Measurements from ENCODE around the gene HOXA7.
A peak's percentile ranks its signal among the peaks of the same experiment; 100 is the strongest.

HOXA7 gene

GRCh38 chr7:27182285-27182841 is 25.9 kb upstream of the HOXA7 start:
- ATAC-seq: no peak

DNA sequence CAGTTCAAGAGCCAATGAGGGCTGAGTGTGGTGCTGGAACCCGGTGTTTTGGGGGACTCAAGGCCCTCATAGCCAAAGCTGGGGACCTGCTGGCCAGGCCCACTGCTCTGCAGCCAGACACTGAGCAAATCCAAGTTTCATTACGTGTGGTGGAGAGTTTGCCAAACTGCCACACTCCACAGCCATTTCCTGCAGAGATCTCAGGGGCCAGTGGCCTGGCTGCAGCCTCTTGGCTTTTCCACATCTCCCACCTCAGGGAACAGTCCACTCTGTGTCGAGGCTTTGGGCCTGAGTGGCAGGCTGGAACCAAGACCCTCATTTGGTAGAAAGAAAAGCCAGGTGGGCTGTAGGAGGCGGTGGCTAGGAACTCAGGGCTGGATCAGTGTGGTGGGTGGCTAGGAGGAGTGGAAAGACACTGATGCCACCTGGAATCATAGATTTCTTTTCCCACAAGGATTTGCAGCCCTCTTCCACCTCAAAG is 25.4 kb upstream of the HOXA7 start:
- no peak for ATAC-seq

DNA sequence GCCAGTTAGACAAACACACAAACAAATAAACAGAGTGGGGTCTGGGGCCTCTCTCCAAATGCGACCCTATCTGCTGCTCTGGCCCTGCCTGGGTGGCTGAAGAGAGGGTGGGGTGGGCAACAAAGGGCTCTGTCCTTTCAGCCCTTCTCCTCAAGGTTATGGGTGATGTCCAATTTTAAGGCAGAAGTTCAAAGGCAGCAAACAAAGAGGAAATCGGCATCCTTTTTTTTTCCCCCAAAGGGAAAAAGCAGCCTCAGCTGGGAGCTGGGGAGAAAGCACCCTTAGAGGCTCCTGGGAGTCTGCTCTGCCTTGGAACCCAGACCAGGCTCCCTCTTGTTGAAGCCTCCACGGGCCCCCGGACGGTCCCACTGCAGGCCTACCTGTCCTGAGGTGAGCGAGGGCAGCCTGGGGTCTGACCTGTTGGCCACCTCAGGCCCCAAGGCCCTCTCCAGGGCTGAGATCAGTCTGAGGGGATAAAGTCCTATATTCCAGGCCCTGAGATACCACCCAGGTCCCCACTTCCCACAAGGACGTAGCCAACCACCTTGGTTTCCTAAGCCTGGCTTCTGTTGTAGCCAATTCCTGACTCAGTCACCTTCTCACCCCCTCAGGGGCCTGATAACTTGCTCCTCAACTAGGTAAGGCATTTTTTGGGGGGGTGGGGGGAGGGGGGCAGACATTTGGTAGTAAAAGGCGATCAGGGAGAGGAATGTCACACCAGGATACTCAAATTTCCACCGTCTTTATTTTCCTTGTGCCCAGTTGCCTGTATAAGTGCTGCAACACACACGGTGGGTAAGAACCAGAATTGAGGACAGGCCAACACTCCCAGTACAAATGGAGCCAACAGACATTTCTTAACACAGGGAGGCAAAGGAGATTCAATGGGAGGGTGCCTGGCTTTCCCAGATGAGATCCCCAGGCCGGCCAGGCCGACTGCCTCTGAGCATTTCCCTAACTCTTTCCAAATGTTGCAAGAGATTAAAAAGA is 24.3 kb upstream of the HOXA7 start:
- ATAC-seq: no peak

DNA sequence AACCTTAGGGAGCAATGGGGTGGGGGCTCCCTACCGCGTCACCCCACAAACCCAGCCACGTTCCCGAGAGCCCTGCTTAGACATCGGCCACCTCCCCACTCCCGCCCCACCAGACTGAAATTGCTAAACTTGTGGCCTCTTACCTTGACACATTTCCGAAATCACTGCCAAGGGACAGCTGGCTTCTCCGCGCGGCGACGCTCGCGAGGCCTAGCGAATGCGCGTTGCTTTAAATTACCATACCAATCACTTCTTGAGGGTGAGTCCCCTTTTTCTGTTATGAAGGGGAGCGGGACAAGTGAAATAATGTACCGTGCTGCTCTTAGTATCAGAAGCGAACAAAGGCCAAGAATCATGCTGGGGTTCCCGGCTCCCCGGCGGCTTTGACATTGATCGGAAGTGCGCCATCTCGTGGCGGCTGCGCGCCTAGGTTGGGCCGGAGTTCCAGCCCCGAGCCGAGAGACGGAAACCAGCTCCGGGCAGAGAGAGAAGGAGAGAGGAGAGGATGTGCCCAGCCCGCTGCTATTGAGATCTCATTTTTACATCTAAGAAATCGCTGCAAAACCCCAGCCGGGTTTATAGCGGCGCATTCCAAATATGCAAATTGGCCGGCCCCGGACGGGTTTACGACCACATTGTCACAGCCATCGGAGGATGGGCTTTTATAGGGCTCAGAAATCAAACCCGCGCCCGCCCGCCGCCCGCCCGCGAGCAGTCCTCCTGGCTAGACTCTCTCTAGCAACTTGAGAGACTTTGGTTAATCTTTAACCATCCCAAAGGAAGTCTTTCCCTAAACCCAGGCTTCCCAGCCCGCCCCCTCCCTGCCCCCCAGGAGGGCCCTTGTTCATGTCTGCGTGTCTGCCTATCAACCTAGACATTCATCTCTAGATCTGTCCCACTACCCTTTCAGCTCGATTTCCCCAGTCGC is 23.3 kb upstream of the HOXA7 start:
- peak; percentile 55 to 60 for ATAC-seq

GRCh38 chr7:27179030-27179429 is 22.6 kb upstream of the HOXA7 start:
- ATAC-seq: no peak

DNA sequence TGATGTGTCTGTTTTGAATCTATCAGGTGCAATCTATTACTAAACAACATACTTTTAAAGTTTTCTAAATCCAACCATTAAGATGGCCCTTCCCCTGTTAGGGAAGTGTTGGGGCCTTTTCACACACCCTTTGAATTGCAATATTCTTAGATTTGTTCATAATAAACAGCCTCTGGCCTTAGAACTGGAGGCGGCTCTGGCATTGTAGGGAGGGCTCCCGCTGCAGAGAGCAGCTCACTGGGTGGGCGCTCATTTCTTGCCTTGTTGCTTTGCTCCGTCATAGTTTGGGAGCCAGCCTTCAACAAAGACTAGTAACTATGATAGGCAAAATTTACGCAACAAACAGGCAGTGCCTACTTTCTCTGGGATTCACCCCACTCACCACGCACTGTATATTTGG is 21.9 kb upstream of the HOXA7 start:
- no peak for ATAC-seq

- ATAC-seq: no peak
Observed at GRCh38 chr7:27177795-27178320, 21.4 kb upstream of the HOXA7 start.

DNA sequence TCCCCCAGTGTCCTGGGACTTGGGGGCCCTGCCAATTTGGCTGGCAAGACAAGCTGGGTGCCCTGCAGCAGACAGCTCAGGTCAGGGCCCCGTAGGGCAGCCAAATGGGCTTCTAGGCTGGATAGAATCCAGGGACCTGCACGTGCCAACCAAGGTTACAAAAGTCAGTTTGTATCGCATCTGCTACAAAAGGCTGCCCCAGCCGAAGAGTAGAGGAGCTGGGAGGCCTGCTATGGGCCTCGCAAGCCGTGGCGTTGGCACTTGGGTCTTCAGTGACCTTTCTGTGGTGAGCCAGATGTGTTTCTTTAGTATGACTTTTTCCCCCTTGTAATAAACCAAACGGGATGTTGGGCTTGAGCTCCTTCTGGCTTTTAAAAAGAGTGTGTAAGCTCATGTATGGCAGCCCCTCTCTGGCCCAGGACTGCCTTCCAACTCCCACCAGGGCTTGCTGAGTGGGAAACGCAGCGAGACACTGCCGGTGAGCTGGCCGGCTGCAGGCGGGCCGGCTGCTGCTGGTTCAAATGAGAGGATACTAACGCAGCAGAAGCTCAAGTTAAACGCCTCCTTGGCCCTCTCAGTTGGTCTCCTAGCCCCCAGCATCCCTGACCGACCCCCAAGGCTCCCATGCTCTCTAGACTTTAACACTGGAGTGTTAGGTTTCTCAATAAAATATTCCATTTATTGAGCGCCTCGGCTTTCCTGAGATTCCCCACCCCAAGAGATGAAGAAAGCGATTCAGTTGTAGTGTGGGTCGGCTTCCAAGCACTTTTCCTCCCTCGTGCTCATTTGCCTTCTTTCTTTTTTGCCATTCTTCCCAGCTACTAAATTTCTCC is 20.7 kb upstream of the HOXA7 start:
- no peak for ATAC-seq

DNA sequence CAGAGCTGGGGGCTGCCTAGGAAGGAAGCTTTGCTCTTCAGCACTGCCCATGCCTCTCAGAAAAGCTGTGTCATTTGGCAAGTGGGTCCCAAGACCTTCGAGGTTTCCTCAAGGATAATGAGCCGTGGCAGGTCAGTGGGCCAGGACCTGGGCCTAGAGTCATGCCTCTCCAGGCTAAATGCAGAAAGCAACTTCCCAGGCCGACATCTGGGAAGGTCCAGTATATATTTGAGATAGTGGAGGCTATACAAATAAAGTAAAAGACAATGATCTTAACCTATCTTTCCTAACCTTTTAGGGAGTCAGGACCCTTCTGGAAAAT is 20.0 kb upstream of the HOXA7 start:
- ATAC-seq: no peak

- ATAC-seq: no peak
Observed at GRCh38 chr7:27175626-27176523, 19.4 kb upstream of the HOXA7 start.

DNA sequence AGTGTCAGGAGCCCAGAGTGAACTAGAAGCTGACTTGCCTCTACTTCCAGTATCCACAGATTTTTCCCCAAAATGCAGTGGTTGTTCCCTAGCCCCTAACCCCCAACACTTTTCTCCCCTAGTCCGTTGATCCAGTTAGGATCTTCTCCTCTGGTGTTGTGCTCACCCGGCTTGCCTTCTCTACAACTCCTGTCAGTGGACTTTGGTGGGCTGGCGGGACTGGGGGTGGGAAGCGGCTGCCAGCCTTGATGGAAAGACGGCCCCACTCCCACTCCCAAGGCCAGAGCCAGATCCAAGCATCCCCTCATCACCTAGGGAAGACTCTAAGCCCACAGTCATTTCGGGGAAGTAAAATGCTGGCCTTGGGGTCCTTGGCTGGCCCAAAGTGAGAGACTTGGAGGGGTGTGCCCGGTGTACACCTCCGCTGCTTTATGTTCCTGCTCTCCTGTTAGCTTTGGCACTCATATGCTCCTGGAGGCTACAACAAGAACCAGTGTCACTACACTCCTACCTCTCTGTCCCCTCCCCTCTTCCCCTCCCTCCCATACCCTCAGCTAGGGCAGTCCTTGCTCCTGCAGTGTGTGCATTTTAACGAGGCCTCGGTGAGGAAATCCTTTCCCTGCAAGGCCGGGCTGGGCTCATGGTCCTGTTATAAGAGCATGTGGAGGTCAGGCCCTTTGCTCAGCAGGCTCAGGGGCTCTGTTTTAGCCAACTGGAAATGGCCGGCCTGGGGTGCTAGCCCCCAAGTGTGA is 18.6 kb upstream of the HOXA7 start:
- no peak for ATAC-seq

DNA sequence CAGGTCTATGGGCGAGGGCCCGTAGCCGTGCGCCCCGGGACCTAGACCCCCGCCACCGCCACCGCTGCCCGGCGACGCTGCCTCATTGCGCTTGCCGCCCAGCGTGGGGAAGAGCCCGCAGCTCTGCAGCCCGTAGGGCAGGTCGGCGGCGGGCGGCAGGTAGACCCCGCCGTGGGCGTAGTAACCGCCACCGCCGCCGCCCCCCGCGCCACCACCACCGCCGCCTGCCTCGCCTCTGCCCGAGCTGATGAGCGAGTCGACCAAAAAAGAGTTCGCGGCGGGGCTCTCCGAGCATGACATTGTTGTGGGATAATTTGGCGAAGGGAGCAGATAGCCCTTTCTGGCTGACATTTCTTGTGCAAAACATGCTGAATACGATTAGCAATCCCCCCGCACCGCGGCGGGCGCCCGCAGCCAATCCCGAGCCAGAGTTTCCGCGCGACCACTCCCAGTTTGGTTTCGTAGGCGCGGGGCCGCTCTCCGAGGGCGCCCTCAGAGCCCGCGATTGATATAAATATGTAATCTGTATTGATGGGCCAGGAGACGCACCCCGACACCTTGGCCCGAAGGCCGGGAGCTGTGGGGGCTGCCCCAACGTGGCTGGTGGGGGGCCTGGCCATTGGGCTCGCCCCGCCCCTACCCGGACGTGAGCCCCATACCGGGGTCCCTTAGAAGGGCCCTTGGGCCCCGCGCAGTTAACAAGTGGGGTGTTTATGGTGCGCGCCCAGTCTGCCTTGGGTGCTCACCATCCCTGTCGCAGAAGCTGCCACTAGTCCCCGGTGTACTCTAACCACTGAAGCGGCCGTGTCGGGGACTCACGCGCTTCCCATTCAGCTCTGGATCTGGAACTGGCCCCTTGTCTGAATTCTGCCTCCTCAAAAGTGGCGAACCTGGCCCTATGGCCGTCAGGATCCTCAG is 17.7 kb upstream of the HOXA7 start, which contains the start of gene HOXA10:
HOXA10 (minus strand) TSS at position 365 of the 918 bp plus-strand sequence; CDS start at position 351, 14 bp downstream.
- peak in 1 of 2 donors; percentile 24 for ATAC-seq

GRCh38 chr7:27173511-27173955 is 17.1 kb upstream of the HOXA7 start:
- peak; percentile 55 to 65 for ATAC-seq

- peak in 1 of 2 donors; percentile 10 for ATAC-seq
Observed at GRCh38 chr7:27172823-27173510, 16.5 kb upstream of the HOXA7 start.

GRCh38 chr7:27172315-27172774 is 15.9 kb upstream of the HOXA7 start:
- no peak for ATAC-seq

DNA sequence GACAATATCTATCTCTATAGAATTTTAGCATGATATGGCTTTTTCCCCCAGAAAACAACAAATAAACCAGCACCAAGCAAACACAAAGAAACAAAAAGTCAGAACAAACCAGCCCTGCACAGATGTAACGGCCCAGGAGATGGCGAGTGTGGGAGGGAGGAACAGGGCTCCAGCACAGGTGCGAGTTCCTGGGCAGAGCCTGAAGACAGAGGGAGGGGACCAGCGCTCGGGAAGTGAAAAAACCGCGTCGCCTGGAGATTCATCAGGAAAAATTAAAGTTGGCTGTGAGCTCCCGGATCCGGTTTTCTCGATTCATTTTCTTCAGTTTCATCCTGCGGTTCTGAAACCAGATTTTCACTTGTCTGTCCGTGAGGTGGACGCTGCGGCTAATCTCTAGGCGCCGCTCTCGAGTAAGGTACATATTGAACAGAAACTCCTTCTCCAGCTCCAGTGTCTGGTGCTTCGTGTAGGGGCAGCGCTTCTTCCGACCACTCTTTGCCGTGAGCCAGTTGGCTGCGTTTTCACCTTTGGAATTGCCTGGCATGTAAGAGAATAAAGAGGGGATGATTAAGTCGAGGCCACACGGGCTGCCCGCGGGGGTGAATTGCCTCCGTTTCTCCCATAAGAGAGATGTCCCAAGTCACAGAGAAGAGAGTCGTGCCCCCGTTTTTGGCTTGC is 15.3 kb upstream of the HOXA7 start:
- ATAC-seq: no peak

- no peak for ATAC-seq
Observed at GRCh38 chr7:27171325-27171636, 14.8 kb upstream of the HOXA7 start.
